ENCODE data around the gene HSP90AB1. TPM values are rescaled to one million over a fixed set of nuclear protein-coding genes. Genes with fewer than 3 reads are reported as not detected.

Gene HSP90AB1
- total RNA-seq, 1 donor from 2014 or later: 396 TPM

- Histone ChIP-seq H3K27me3 (ENCODE audit: control insufficient read depth, insufficient read depth, low read length) (peaks cover 13% of the 10 kb centered on the region), H3K4me3 (ENCODE audit: low read depth, low read length) (no peak overlapping the region), H3K36me3 (ENCODE audit: control insufficient read depth, insufficient read depth, low read length) (peaks cover 1% of the 10 kb centered on the region)
- no peak for TF ChIP-seq CTCF (IDR thresholded peaks at IDR 0.05; ENCODE audit: insufficient read depth, low read length, severe bottlenecking)
- FAIRE-seq (no peak), DNase-seq (ENCODE audit: low read depth) (no peak)
Observed at GRCh38 chr6:44294832-44295791, 48.2 kb downstream of the HSP90AB1 start.

GRCh38 chr6:44297063-44298038, 50.5 kb downstream of the HSP90AB1 start:
- no peak for FAIRE-seq
- peaks cover 13% of the 10 kb centered on the region for H3K27me3 ChIP-seq (ENCODE audit: control insufficient read depth, insufficient read depth, low read length)

DNA sequence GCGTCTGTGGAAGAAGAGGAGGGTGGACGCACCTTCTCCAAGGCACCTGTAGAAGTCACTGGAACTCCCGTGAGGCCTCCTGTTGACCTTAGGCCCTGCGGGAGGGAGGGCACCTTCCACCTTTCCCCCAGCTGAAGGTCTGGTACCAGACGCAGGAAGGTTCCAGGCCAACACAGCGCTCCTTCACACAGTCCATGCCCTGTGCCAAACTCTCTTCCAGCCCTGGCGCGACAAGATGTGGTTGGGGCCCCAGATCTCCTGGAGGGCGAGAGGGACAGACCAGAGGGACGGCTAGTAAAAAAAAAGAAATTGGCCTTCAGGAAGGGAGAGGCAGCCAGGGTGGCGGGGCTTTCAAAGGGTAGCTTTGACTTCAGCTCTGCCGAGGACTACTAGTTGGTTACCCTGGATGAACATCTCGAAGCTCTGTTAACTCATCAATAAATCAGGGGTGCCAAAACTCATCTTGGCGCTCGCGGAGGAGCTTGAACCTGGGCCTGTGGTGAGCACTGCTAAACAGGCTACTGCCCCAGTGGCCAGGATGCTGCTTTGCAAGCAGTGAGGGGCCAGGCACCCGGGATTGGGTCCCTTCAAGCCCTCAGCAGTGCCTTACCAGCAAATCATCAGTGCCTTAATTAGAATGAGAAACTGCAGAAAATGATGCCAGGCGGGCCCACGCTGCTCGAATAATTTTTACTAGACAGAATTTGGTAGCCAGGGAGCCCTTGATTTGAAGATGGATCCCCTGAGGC, 51.3 kb downstream of the HSP90AB1 start:
- DNase-seq (ENCODE audit: low read depth): no peak
- Histone ChIP-seq H3K36me3 (ENCODE audit: control insufficient read depth, insufficient read depth, low read length) (peaks cover 21% of the 10 kb centered on the region), H3K4me3 (ENCODE audit: low read depth, low read length) (no peak overlapping the region), H3K27me3 (ENCODE audit: control insufficient read depth, insufficient read depth, low read length) (peaks cover 13% of the 10 kb centered on the region)
- FAIRE-seq: no peak
- TF ChIP-seq CTCF (IDR thresholded peaks at IDR 0.05; ENCODE audit: insufficient read depth, low read length, severe bottlenecking): no peak

More at GRCh38 chr6:44297063-44298038, 50.5 kb downstream of the HSP90AB1 start:
- H3K36me3 ChIP-seq (ENCODE audit: control insufficient read depth, insufficient read depth, low read length): peaks cover 12% of the 10 kb centered on the region
- TF ChIP-seq CTCF (IDR thresholded peaks at IDR 0.05; ENCODE audit: insufficient read depth, low read length, severe bottlenecking): no peak
- H3K4me3 ChIP-seq (ENCODE audit: low read depth, low read length): peak overlapping the region; percentile 31
- no peak for DNase-seq (ENCODE audit: low read depth)

- Histone ChIP-seq H3K27me3 (ENCODE audit: control insufficient read depth, insufficient read depth, low read length) (peaks cover 13% of the 10 kb centered on the region), H3K4me3 (ENCODE audit: low read depth, low read length) (no peak overlapping the region), H3K36me3 (ENCODE audit: control insufficient read depth, insufficient read depth, low read length) (peaks cover 25% of the 10 kb centered on the region)
- TF ChIP-seq CTCF (IDR thresholded peaks at IDR 0.05; ENCODE audit: insufficient read depth, low read length, severe bottlenecking): no peak
- FAIRE-seq: no peak
- DNase-seq (ENCODE audit: low read depth): no peak
Observed at GRCh38 chr6:44298864-44299263, 52.0 kb downstream of the HSP90AB1 start.

DNA sequence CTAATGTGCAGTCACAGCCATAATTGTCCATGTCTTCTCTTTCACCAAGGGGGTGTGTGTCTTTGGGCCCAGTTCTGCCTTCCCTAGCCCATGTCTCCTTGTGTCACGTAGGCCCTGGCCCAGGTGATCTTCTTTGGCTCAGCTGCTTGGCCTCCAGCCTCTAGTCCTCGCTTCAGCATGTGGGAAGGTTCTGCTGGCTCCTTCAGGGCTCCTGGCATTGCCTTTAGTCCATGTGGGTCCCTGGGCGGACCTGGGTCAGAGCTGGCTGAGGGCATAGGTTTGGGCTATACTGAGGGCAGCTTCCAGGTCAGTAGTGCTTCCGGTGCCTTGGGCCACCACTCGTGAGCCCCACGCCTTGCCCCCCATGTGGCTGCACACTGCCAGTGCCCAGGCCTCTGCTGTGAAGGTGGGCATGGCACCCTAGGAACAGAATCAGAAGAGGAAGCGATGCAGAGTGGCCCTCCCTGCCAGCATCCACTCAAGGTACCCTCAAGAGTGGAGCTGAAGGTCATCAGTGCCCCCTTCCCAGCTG, 53.5 kb downstream of the HSP90AB1 start:
- DNase-seq (ENCODE audit: low read depth) (no peak), FAIRE-seq (no peak)
- no peak overlapping the region for H3K4me3 ChIP-seq (ENCODE audit: low read depth, low read length)
- TF ChIP-seq CTCF (IDR thresholded peaks at IDR 0.05; ENCODE audit: insufficient read depth, low read length, severe bottlenecking): no peak
- H3K27me3 ChIP-seq (ENCODE audit: control insufficient read depth, insufficient read depth, low read length): peaks cover 8% of the 10 kb centered on the region
- H3K36me3 ChIP-seq (ENCODE audit: control insufficient read depth, insufficient read depth, low read length): peaks cover 38% of the 10 kb centered on the region

Data from bronchial epithelial cell (primary cell).